HL-60/S4 (cell line): ENCODE results near the gene USP49.

Source experiments
- in situ Hi-C: fragments of 300-500 bp; cut with MboI; formaldehyde crosslinking; loops from 2 replicates; pipeline ENCODE4 v1.14.3; 2022; ENCODE audit warnings: low sequenced_read_pairs

Gene USP49

DNA sequence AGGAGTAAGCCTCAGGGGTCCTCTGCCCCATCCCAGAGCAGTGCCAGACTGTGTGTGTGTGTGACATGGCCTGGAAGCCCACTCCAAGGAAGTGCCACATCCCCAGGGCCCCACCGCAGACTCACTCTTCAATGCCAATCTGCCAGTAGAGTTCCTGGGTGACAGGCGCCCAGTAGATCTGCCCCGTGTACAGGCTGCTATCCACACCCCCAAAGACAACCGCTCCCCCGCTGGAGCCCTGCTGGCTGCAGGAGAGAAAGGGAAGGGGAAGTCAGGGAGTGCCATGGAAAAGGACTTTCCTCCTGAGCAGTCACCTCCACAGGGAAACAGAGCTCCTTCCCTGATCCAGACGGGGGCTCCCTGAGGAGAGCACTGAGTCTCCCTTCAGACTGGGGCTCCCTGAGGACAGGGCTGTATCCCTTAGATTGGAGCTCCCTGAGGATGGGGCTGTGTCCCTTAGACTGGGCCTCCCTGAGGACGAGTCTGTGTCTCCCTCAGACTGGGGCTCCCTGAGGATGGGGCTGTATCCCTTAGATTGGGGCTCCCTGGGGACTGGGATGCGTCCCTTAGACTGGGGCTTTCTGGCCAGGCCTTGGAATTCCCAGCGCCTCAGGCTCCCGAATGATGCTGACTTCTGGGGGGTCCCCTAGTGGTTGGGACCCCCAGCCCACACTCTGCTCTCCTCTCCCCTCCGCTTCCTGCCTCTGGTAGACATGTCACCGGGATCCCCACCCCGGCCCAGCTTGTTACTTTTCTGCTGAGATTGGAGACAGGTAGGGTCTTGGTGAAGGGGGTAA lies 154.6 kb downstream of the USP49 start:
- in situ Hi-C loops = no loop called here
